ENCODE data around the gene HPS5. TPM values are rescaled to one million over a fixed set of nuclear protein-coding genes. Genes with fewer than 3 reads are reported as not detected.

The HPS5 gene
- polyA plus RNA-seq, 1 experiment, result 15.3 TPM

- H3K36me3 ChIP-seq (ENCODE audit: control insufficient read depth, insufficient read depth, low read length), result peaks cover 6% of the 10 kb centered on the region
- ChIA-PET POLR2A (no interaction called here), CTCF (interaction anchor here (0.7 to 1.0 kb wide), 2 partner anchors 16 to 67 kb away, joined by 3 to 4 read pairs; no protein-coding TSS in a partner anchor)
- no peak overlapping the region for H3K4me3 ChIP-seq (ENCODE audit: low read depth, low read length)
- DNase-seq (ENCODE audit: low read depth), result no peak
- TF ChIP-seq, protein P1, sequence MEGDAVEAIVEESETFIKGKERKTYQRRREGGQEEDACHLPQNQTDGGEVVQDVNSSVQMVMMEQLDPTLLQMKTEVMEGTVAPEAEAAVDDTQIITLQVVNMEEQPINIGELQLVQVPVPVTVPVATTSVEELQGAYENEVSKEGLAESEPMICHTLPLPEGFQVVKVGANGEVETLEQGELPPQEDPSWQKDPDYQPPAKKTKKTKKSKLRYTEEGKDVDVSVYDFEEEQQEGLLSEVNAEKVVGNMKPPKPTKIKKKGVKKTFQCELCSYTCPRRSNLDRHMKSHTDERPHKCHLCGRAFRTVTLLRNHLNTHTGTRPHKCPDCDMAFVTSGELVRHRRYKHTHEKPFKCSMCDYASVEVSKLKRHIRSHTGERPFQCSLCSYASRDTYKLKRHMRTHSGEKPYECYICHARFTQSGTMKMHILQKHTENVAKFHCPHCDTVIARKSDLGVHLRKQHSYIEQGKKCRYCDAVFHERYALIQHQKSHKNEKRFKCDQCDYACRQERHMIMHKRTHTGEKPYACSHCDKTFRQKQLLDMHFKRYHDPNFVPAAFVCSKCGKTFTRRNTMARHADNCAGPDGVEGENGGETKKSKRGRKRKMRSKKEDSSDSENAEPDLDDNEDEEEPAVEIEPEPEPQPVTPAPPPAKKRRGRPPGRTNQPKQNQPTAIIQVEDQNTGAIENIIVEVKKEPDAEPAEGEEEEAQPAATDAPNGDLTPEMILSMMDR (IDR thresholded peaks at IDR 0.05; ENCODE audit: insufficient read depth, low read depth, low read length), result no peak
- no peaks in the 10 kb centered on the region for H3K27me3 ChIP-seq (ENCODE audit: control insufficient read depth, insufficient read depth, low read length)
Measured at GRCh38 chr11:18310800-18311340, 11.1 kb downstream of the HPS5 start.

DNA sequence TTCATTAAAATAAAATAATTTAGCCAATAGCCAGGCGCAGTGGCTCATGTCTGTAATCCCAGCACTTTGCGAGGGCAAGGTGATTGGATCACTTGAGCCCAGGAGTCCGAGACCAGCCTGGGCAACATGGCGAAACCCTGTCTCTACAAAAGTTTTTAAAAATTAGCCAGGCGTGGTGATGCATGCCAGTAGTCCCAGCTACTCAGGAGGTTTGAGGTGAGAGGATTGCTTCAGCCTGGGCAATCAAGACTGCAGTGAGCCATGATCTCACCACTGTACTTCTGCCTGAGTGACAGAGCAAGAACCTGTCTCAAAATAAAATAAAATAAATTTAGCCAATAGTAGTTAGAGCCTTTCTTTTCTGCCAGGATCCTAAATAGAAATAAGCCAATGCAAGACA lies 12.2 kb downstream of the HPS5 start:
- Histone ChIP-seq H3K4me3 (ENCODE audit: low read depth, low read length) (no peak overlapping the region), H3K27me3 (ENCODE audit: control insufficient read depth, insufficient read depth, low read length) (no peaks in the 10 kb centered on the region), H3K36me3 (ENCODE audit: control insufficient read depth, insufficient read depth, low read length) (peaks cover 7% of the 10 kb centered on the region)
- TF ChIP-seq, protein P1 (IDR thresholded peaks at IDR 0.05; ENCODE audit: insufficient read depth, low read depth, low read length), result no peak
- no peak for DNase-seq (ENCODE audit: low read depth)
- ChIA-PET POLR2A (no interaction called here), CTCF (interaction anchor here (0.7 kb wide), 1 partner anchor 27 kb away, joined by 3 read pairs; no protein-coding TSS in a partner anchor)

- ChIA-PET POLR2A (no interaction called here), CTCF (interaction anchor here (0.8 to 0.9 kb wide), 2 partner anchors 87 to 163 kb away, joined by 3 read pairs; no protein-coding TSS in a partner anchor)
- no peak for DNase-seq (ENCODE audit: low read depth)
- Histone ChIP-seq H3K36me3 (ENCODE audit: control insufficient read depth, insufficient read depth, low read length) (peaks cover 7% of the 10 kb centered on the region), H3K27me3 (ENCODE audit: control insufficient read depth, insufficient read depth, low read length) (no peaks in the 10 kb centered on the region), H3K4me3 (ENCODE audit: low read depth, low read length) (no peak overlapping the region)
- TF ChIP-seq, protein P1 (IDR thresholded peaks at IDR 0.05; ENCODE audit: insufficient read depth, low read depth, low read length), result no peak
Measured at GRCh38 chr11:18308242-18308641, 13.7 kb downstream of the HPS5 start.

DNA sequence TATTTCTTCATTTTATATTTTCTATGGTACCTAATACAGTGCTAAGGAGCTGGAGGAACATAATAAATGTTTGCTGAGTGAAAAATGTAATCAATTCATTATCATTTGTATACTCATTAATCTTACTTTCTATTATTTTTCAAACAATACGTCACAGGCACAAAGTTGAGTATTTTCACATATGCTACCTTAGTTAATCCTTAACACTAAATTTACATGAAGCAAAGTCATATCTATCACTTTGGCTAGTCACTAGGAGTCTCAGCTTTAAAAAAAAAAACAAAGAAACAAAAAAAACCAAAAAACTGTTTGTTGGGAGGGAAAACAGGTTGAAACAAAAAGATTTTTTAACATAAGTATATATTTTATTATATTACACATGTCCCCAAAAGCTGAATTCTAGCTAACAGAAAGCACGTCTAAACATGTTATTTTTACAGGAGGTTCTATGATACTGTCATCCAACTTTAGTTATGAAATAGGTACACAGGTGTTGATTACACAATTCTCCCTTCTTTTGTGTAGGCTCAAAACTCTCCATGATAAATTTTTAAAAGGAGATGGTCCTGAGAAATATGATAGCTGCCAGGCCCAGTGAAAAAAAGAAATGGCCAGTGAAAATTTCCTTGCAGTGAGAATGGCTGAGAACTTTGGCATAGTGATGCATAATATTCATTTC lies 14.3 kb downstream of the HPS5 start:
- no peak overlapping the region for H3K4me3 ChIP-seq (ENCODE audit: low read depth, low read length)
- TF ChIP-seq, protein P1 (IDR thresholded peaks at IDR 0.05; ENCODE audit: insufficient read depth, low read depth, low read length), result no peak
- DNase-seq (ENCODE audit: low read depth), result no peak
- ChIA-PET CTCF (interaction anchor here (0.8 to 0.9 kb wide), 3 partner anchors 87 to 164 kb away, joined by 3 read pairs; no protein-coding TSS in a partner anchor), POLR2A (no interaction called here)
- peaks cover 7% of the 10 kb centered on the region for H3K36me3 ChIP-seq (ENCODE audit: control insufficient read depth, insufficient read depth, low read length)
- no peaks in the 10 kb centered on the region for H3K27me3 ChIP-seq (ENCODE audit: control insufficient read depth, insufficient read depth, low read length)

- TF ChIP-seq, protein P1 (IDR thresholded peaks at IDR 0.05; ENCODE audit: insufficient read depth, low read depth, low read length), result no peak
- ChIA-PET POLR2A (no interaction called here), CTCF (no interaction called here)
- Histone ChIP-seq H3K27me3 (ENCODE audit: control insufficient read depth, insufficient read depth, low read length) (no peaks in the 10 kb centered on the region), H3K4me3 (ENCODE audit: low read depth, low read length) (no peak overlapping the region), H3K36me3 (ENCODE audit: control insufficient read depth, insufficient read depth, low read length) (peaks cover 5% of the 10 kb centered on the region)
- no peak for DNase-seq (ENCODE audit: low read depth)
Measured at GRCh38 chr11:18304745-18305144, 17.2 kb downstream of the HPS5 start.
